K562 (cell line): ENCODE data around the gene PDE4A. TPM values are rescaled to one million over a fixed set of nuclear protein-coding genes. Genes with fewer than 3 reads are reported as not detected.

Experiments used
- BDP1 ChIP-seq: IDR thresholded peaks from 3 replicates; pipeline ENCODE4 v1.6.1; 2011; ENCODE audit not compliant: insufficient read length, insufficient read depth
- BRD4 ChIP-seq: fragments of 200-600 bp; sonication (generic); IDR thresholded peaks from 2 replicates; pipeline ENCODE4 v1.6.1; 2017; ENCODE audit warnings: inconsistent platforms
- CEBPB ChIP-seq: fragments of 450-650 bp; IDR thresholded peaks from 2 replicates; pipeline ENCODE4 v1.6.1; 2016; ENCODE audit warnings: missing genetic modification characterization, missing compliant biosample characterization
- CHD2 ChIP-seq: IDR thresholded peaks from 2 replicates; pipeline ENCODE4 v1.6.1; 2011; ENCODE audit warnings: low read depth, low read length
- E4F1 ChIP-seq: fragments of 250-450 bp; sonication (Bioruptor Pico); IDR thresholded peaks from 2 replicates; pipeline ENCODE4 v1.5.0; 2021; ENCODE audit warnings: mild to moderate bottlenecking, borderline replicate concordance
- EGR1 ChIP-seq: fragments of 450-650 bp; conservative IDR thresholded peaks from 2 replicates; pipeline ENCODE4 v1.6.1; 2017; ENCODE audit warnings: mild to moderate bottlenecking
- EWSR1 ChIP-seq: fragments of 450-650 bp; IDR thresholded peaks from 2 replicates; pipeline ENCODE4 v1.6.1; 2018; ENCODE audit warnings: borderline replicate concordance, mild to moderate bottlenecking, low read depth, moderate library complexity; ENCODE audit not compliant: partially characterized antibody
- GMEB1 ChIP-seq: fragments of 250-450 bp; sonication (Bioruptor Pico); IDR thresholded peaks from 2 replicates; pipeline ENCODE4 v1.4.0; 2020; ENCODE audit warnings: mild to moderate bottlenecking
- GTF2F1 ChIP-seq: IDR thresholded peaks from 2 replicates; pipeline ENCODE4 v1.6.1; 2011; ENCODE audit warnings: low read depth, low read length, improper control_type of control experiment
- KDM1A ChIP-seq, 2 experiments: fragments of 450-650 bp; IDR thresholded peaks; 2 replicates each; pipeline ENCODE4 v1.6.1; 2016; ENCODE audit warnings: mild to moderate bottlenecking in 2 of 2
- MYC ChIP-seq, 2 experiments: fragments of 250-450 bp in 1 of 2; sonication (Bioruptor Pico) in 1 of 2; IDR thresholded peaks; 2 replicates each; pipeline versions ENCODE4 v1.5.1 to v1.6.1; 2012 to 2021; ENCODE audit warnings: low read depth in 2 of 2, borderline replicate concordance in 1 of 2, improper control_type of control experiment in 1 of 2, low read length in 1 of 2, mild to moderate bottlenecking in 1 of 2, moderate library complexity in 1 of 2
- NCOA2 ChIP-seq, 2 experiments: fragments of 450-650 bp; IDR thresholded peaks; 2 replicates each; pipeline ENCODE4 v1.6.1; 2018; ENCODE audit warnings: mild to moderate bottlenecking in 2 of 2, moderate library complexity in 1 of 2; ENCODE audit not compliant: partially characterized antibody in 2 of 2
- RAD21 ChIP-seq, 2 experiments: fragments of 250-450 bp in 1 of 2; fragments of 450-650 bp in 1 of 2; sonication (Bioruptor Pico) in 1 of 2; formaldehyde crosslinking in 1 of 2; IDR thresholded peaks in 1 of 2; conservative IDR thresholded peaks in 1 of 2; 2 replicates each; pipeline versions ENCODE4 v1.4.0 to v1.8.0; 2020 to 2022; ENCODE audit warnings: mild to moderate bottlenecking in 2 of 2, moderate library complexity in 1 of 2
- SLC30A9 ChIP-seq: fragments of 250-450 bp; sonication (Bioruptor Pico); IDR thresholded peaks from 2 replicates; pipeline ENCODE4 v1.8.0; 2022; ENCODE audit warnings: mild to moderate bottlenecking, moderate library complexity
- SMARCE1 ChIP-seq: fragments of 450-650 bp; IDR thresholded peaks from 2 replicates; pipeline ENCODE4 v1.7.1; 2016; ENCODE audit warnings: mild to moderate bottlenecking
- SRSF1 ChIP-seq: fragments of 200-400 bp; formaldehyde crosslinking; IDR thresholded peaks from 2 replicates; pipeline ENCODE4 v1.6.1; 2017; ENCODE audit warnings: mild to moderate bottlenecking, low read depth, low read length, moderate library complexity
- TCF3 ChIP-seq: sonication (generic); formaldehyde crosslinking; IDR thresholded peaks from 2 replicates; pipeline ENCODE4 v1.4.0; 2020; ENCODE audit warnings: mild to moderate bottlenecking, missing genetic modification reagents
- TEAD4 ChIP-seq, 2 experiments: sonication (generic) in 1 of 2; formaldehyde crosslinking in 1 of 2; IDR thresholded peaks; 2 replicates each; pipeline versions ENCODE4 v1.6.1 to v1.8.0; 2012 to 2022; ENCODE audit warnings: borderline replicate concordance in 1 of 2, inconsistent platforms in 1 of 2, low read length in 1 of 2, mild to moderate bottlenecking in 1 of 2, missing genetic modification reagents in 1 of 2
- U2AF1 ChIP-seq: fragments of 200-400 bp; formaldehyde crosslinking; optimal IDR thresholded peaks from 2 replicates; pipeline ENCODE3; 2017; ENCODE audit warnings: mild to moderate bottlenecking, low read depth, low read length, moderate library complexity
- VEZF1 ChIP-seq: fragments of 200-800 bp; sonication (Bioruptor generic); IDR thresholded peaks from 2 replicates; pipeline ENCODE4 v1.6.1; 2017; ENCODE audit warnings: missing genetic modification characterization, missing compliant biosample characterization
- ZBTB7A ChIP-seq: IDR thresholded peaks from 2 replicates; pipeline ENCODE4 v1.6.1; 2011; ENCODE audit warnings: low read depth, mild to moderate bottlenecking, low read length, moderate library complexity, borderline replicate concordance; ENCODE audit not compliant: control insufficient read depth
- ZNF324 ChIP-seq: fragments of 250-450 bp; sonication (Bioruptor Pico); IDR thresholded peaks from 2 replicates; pipeline ENCODE4 v1.4.0; 2020; ENCODE audit warnings: mild to moderate bottlenecking
- ZNF717 ChIP-seq: fragments of 250-450 bp; sonication (Bioruptor Pico); IDR thresholded peaks from 2 replicates; pipeline ENCODE4 v1.5.0; 2021
- polyA plus RNA-seq, 8 experiments: library from polyadenylated mRNA; depleted of rRNA in 4 of 8; stranded (reverse) in 5 of 8; unstranded in 3 of 8; fragments of >200 nt; fragmentation: Nextera tagmentation in 2 of 8; fragmentation: Illumina TruSeq in 1 of 8; extraction: Ambion mirVana in 2 of 8; extraction: Trizol in 1 of 8; gene quantifications; 2 replicates each; pipeline versions ENCODE4 v1.2.1 to v1.2.3, GENCODE V29; 2011 to 2014; ENCODE audit warnings: inconsistent platforms in 1 of 8, missing spikeins in 1 of 8
- total RNA-seq, 7 experiments: library from RNA; depleted of rRNA in 6 of 7; stranded (reverse); fragments of >200 nt in 6 of 7; fragmentation: Illumina TruSeq in 2 of 7; extraction: Trizol in 2 of 7; gene quantifications; 2 replicates each; pipeline versions ENCODE4 v1.2.1 to v1.2.3, GENCODE V29; 2011 to 2021; ENCODE audit warnings: low replicate concordance in 1 of 7

Gene PDE4A
- total and polyA plus RNA-seq, 9 of the 15 experiments (the other 6 are each of a cell fraction or from before 2014, with no cell fraction given), result 0.66 to 26.9 (median 4.6) TPM

- no peak for TF ChIP-seq GMEB1 (CRISPR knock-in tag)
- peak; percentile 74 for TF ChIP-seq VEZF1 (CRISPR knock-in tag)
- TF ChIP-seq ZNF717 (CRISPR knock-in tag), result no peak
- TF ChIP-seq NCOA2 (IDR thresholded peaks at IDR 0.05; ENCODE audit: partially characterized antibody in 2 of 2), result no peak
- peak; percentile 18 for TF ChIP-seq U2AF1
- TF ChIP-seq EWSR1, result no peak
- peak; percentile 52; the same call in 1 of the 2 replicates for TF ChIP-seq EGR1
- peak; percentile 92 for TF ChIP-seq ZBTB7A
- TF ChIP-seq SMARCE1, result peak; percentile 55
- TF ChIP-seq E4F1 (CRISPR knock-in tag), result no peak
- TF ChIP-seq ZNF324, result no peak
- TF ChIP-seq MYC (IDR thresholded peaks at IDR 0.05; ENCODE audit: low read depth, low read length), result peak; percentile 67; the same call in 1 of the 2 replicates
- TF ChIP-seq MYC (CRISPR knock-in tag; IDR thresholded peaks at IDR 0.05; ENCODE audit: borderline replicate concordance, low read depth), result no peak
- no peak for TF ChIP-seq CHD2
- peak; percentile 52 to 66 for TF ChIP-seq RAD21 (CRISPR knock-in tag; conservative IDR thresholded peaks at IDR 0.05 in 1 of 2, IDR thresholded peaks at IDR 0.05 in 1 of 2)
- no peak for TF ChIP-seq BRD4
- no peak for TF ChIP-seq CEBPB (tag)
- no peak for TF ChIP-seq GTF2F1
- no peak for TF ChIP-seq TCF3 (CRISPR knock-in tag)
- TF ChIP-seq SLC30A9 (CRISPR knock-in tag), result no peak
- TF ChIP-seq SRSF1, result no peak
- TF ChIP-seq KDM1A (IDR thresholded peaks at IDR 0.05), result peak in 1 of 2 experiments; percentile 10; a peak in 2 of 4 replicates
- TF ChIP-seq BDP1, result no peak
- peak; percentile 26; the same call in 1 of the 2 replicates for TF ChIP-seq TEAD4 (IDR thresholded peaks at IDR 0.05; ENCODE audit: low read length)
- TF ChIP-seq TEAD4 (CRISPR knock-in tag; IDR thresholded peaks at IDR 0.05; ENCODE audit: borderline replicate concordance), result no peak
Measured at GRCh38 chr19:10424011-10424637, 3.8 kb downstream of the PDE4A start (continued).
